Smooth muscle cell of the pulmonary artery (primary cell): Measurements from ENCODE around the gene UBE2H. TPM values are rescaled to one million over a fixed set of nuclear protein-coding genes. Genes with fewer than 3 reads are reported as not detected.

Source experiments
- total RNA-seq: library from RNA; depleted of rRNA; stranded (reverse); fragments of >200 nt; gene quantifications from 2 replicates; pipeline ENCODE4 v1.2.3, GENCODE V29; 2014

Gene UBE2H
- total RNA-seq = 85.4 and 102 TPM in 2 replicates

GRCh38 chr7:129952653-129953560, at the start of gene UBE2H:
Gene UBE2H (minus strand): TSS chr7:129952960. CDS start chr7:129952555, 405 bp downstream.

Other genes with a start within 250 kb of the UBE2H start
- gene ZC3HC1, start 98.4 kb upstream of the UBE2H start, total RNA-seq = 9.7 and 11.5 TPM in 2 replicates
- 33.1 and 35.2 TPM in 2 replicates for gene KLHDC10, start 117.6 kb upstream of the UBE2H start, total RNA-seq